GM08714 (cell line): Measurements from ENCODE around the gene BNC2.

Source experiments
- H3K4me3 ChIP-seq: fragments of 200-500 bp; sonication (Bioruptor generic); 2 replicates; pipeline ENCODE4 v1.5.1; 2014; ENCODE audit warnings: mild to moderate bottlenecking, low read length, inconsistent platforms
- ZNF274 ChIP-seq: IDR thresholded peaks from 2 replicates; pipeline ENCODE4 v1.6.1; 2012; ENCODE audit warnings: mild to moderate bottlenecking, low read depth, low read length

The BNC2 gene

DNA sequence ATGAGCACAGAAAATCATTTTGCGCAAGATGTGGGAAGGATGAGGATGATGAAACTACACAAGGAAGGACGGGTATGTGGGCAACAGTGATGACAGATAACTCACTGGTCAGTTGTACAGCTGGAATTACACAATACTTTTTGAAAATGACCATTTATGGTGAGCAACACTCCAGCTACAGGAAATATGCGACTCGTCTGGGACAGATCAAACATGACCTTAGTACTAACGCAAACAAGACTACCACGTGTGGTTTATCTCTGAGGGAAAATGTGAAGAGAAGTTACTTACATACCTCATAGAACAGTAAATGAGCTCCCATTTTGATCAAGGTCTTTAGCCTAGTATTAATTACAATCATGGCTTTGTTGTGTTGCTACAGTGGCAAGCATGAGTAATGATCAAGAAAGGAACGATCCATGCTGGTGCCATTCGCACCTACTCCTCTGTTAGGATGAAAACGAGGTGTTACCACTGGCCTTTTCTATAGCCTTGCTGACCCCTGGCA, 456.9 kb downstream of the BNC2 start:
- H3K4me3 ChIP-seq, result no peak overlapping the region
- no peak for TF ChIP-seq ZNF274

DNA sequence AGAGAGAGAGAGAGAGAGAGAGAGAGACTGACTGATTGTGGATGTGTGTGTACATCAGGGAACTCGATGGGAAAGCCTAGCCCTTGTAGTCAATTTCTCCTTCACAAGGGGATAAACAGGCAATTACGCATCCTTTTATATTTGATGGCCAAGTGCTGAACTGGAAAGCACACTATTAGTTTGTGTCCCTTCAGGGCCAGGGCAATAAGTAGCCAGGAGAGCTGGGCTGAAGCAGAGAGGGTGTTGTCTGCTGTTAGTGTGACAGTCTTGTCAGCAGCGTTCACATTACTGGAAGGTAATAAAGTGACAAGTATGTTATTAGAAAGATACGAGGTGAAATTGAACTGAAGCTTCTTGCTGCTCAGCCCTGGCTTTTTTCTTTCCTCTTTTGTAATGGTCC, 457.7 kb downstream of the BNC2 start:
- TF ChIP-seq ZNF274, result no peak
- H3K4me3 ChIP-seq, result no peak overlapping the region

DNA sequence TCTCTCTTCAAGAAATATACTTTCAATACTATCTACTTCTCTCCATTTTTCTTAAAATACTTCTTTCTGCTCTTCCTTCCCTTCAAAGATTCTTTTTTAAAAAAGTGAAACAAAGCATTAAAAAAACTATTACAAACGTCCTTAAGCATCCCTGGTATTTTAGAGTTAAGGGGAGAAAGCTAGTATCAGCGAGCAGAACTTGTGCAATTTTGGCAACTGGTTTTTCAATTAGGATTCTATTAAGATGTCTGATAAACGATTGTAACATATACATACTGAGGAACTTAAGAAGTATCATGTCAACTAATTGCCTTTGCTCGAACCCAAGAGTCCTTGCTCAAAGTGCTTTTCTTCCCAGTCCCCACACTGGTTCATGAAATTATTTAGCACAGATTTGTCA, 459.2 kb downstream of the BNC2 start:
- no peak overlapping the region for H3K4me3 ChIP-seq
- TF ChIP-seq ZNF274, result no peak

DNA sequence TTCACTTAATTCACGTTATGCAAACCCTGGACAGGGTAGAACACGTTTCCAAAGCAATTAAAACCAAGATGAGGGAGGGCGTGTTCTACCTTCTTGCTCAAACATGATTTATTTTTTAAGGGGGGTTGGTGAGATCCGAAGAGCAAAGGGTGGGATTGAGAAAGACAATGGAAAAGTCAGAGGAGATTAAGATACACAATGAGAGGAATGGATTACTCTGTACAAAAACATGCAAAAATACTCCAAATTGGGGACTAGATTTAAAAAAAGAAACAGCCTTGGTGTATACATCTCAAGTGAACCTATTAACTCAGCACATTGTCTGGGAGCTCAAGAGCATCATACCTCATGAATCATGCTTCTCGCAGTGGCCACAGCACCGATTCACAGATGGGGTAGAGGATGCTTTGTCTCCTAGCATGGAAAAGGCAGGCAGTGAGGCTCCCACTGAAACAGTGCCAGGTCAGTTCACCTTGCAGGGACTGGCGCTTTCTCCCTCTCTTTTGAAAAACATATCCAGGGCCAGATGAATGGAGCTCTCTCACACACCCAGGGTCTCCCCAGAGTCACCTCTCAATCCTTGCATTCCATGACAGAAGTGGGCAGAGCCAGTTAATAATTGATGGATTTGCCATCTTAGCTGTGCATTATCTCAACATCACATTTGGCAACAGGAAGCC, 459.7 kb downstream of the BNC2 start:
- no peak overlapping the region for H3K4me3 ChIP-seq
- no peak for TF ChIP-seq ZNF274

DNA sequence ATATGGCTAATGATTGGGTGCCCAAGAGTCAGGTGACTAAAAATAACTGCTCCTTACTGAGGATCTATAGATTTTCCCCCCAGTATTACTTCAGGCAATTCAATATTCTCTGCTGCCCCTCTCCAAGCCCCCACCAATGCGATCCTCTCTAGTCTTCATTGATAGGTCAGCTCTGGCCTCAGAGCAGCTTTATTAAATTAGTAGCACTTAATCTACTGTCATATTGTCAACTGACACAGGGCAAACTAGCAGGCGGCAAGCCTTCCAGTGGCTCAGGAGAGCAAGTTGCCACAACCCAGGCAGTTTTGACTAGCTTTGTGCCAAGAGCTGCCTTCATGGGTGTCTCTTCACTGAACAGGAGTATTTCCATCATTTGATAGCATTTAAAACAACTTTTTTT, 462.9 kb downstream of the BNC2 start:
- TF ChIP-seq ZNF274, result no peak
- no peak overlapping the region for H3K4me3 ChIP-seq

DNA sequence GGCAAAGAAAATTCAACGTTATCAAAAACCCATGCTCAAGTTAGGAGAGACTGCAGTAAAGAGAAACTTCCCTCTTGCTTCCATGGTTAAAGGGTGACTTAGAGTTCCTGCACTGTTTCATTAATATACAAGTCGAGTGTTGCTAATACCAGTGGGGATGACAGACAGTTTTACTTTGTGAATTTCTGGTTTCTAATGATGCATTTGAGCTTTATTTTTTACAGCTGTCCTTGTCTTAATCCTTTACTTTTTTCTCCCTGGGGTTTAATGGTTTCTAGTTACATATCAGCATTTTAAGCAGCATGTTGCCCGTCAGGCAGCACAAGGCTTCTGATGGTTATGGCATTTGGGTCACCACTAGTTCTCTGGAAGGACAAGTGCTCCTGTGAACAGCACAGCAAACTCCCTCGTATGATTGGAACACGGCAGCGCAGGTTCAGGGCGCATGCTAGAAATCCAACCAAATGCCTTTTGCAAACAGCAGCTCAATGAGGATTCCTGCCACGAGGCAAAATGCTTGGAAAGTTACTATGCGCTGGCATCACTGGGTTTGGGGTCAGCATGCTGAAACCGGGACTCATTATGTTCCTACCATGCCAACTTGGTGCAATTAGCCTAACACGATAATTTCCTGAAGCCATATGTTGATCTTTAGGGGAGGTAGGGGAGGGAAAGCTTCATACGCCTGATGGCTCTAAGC, 463.8 kb downstream of the BNC2 start:
- no peak overlapping the region for H3K4me3 ChIP-seq
- TF ChIP-seq ZNF274, result no peak

DNA sequence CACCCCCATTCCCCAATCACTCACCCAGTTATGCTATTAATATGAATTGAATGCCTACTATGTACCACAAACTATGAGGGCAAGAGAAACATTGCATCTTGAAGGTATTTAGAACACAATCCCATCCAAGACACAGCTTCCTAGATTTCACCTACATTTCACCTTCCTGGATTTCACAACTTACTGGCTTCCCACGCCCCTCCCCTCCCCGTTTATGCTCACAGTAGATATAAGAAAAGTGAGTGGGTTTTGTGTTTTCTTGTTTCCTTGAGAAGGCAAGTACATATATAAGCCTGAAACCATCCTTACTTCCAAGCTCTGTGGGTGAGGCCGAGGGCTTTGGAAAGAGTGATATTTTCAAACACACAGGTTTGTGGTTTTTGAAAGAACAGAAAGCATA, 465.0 kb downstream of the BNC2 start:
- H3K4me3 ChIP-seq, result no peak overlapping the region
- TF ChIP-seq ZNF274, result no peak

DNA sequence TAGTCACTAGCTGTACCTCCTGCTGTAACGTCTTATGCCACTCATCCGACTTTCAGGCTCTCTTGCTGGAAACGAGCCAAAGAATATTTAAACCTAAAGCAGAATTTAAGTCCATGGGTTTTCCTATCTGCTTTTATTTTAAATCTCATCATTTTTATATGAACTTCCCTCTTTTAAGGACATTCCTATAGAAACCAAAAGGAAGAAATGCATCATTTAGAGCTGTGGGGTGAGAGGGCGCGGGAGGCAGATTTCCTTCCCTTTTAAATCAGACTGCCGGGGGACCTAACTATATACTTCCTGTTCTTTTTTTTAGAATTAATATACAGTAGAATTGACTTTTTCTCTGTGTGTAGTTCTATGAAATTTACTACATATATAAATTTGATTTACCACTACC, 468.8 kb downstream of the BNC2 start:
- H3K4me3 ChIP-seq, result no peak overlapping the region
- no peak for TF ChIP-seq ZNF274

DNA sequence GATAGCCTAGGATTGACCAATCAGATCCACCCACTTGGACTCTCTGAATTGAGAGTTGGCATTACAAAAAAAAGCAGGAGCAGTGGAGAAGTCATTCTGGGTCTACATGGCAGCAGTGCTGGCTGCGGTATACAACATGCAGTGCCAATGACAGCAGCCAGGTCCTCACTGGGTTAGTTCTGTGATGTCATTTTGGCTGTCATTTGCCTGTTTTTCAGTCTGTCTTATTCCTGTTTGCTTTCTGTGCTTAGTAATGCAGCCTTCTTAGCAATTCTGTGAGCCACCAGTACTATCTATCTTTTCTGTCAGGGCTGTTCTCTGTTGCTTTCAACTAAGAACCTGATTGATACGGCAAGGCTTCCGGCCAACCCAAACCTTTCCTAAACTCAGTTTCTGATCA, 471.8 kb downstream of the BNC2 start:
- no peak overlapping the region for H3K4me3 ChIP-seq
- TF ChIP-seq ZNF274, result no peak

DNA sequence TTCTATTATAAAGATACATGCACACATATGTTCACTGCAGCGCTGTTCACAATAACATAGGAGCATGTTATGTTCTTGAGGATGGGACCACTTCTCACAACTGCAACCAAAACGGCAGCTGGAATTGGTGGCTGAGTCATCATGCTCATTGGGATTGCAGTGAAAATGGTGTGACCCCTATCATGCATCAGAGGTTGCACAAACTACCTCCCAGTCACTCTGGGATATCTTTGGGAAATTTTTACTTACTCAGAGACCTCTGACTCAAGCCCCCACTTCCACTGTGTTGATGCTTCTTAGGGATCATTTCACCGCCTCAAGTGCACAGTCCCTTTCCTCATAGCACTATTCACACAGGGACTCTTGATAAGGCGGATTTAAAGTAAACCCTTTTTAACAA, 474.1 kb downstream of the BNC2 start:
- H3K4me3 ChIP-seq, result no peak overlapping the region
- no peak for TF ChIP-seq ZNF274

DNA sequence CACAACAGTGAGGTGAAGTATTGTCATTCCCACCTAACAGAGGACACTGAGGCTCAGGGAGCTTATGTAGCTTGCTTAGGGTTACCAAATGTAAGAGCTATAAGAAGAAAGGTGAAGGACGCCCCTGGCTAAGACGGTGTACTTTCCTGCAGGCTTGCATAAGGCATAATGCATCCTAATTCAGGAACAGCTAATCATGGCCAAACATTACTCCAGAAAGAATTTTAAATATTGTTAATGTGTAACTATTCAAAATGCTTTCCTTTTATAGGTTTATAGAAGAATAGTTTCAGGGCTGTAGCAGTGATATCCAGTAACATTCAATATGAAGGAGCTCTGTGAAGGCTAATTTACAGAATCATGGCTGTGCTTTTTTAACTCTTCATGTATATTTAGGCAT, 479.1 kb downstream of the BNC2 start:
- no peak overlapping the region for H3K4me3 ChIP-seq
- no peak for TF ChIP-seq ZNF274

DNA sequence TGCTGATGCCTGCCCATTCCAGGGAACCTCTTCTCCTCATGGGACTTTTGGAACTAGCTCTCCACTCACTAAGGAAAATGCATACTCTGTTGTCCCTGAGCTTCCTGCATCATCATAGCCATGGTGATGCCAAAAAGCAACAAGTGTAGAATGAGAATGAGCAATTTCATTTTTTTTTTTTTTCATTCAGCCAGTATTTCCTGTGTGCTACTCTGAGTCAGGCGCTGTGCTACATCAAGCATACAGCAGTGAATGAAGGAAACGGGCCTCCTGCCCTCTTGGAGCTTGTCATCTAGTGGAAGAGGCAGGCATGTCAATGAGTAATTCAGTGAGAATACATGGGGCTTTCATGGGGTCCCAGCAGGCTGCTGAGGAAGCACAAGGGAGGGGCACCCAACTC, 483.1 kb downstream of the BNC2 start:
- no peak overlapping the region for H3K4me3 ChIP-seq
- no peak for TF ChIP-seq ZNF274

DNA sequence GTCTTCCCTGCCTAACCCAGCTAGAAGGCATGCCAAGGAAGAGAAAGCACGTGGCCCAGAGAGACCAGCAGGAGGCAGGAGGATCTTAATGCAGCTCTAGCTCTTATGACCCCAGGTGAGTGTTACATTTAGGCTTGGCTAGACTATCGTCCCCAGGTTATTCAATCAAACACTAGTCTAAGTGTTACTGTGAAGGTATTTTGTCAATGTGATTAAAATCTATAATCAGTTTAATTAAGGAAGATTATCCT, 483.7 kb downstream of the BNC2 start:
- no peak for TF ChIP-seq ZNF274
- H3K4me3 ChIP-seq, result no peak overlapping the region

DNA sequence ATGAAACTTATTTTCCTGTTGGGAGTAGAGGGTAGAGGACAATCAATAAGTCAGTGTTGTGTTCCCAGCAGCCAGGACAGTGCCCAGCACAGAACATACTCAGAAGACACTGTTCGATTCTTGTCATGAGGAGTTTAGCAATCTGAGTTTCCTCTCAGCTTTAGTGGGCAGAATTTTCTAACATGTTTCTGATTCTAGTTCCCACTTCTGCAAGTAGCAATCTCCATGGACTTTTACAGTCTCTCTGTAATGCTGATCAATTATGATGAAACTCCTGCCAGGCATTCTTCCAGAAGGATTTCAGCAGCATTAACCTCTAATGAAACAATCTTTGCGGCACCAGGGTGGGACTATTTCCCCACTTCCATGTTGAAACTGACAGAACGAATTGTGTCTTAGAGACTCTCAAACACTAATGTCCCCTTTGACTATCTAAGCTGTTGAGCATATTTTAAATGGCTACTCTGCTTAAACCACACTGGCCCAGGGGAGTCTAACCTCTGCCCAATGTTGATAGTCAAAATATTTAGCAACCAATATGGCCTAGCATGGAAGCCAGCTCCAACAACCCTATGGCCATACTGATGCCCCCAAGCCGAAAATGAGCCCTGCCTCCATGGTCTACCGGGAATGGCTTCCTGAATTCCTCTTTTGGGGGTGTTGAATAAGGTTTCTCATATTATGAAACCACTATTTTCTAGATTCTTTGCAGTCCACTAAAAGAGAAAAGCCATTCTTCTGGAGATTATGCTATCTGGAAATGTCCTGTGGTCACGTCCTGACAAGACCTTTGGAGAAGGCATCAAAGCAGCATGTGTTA, 484.3 kb downstream of the BNC2 start:
- H3K4me3 ChIP-seq, result no peak overlapping the region
- TF ChIP-seq ZNF274, result no peak

DNA sequence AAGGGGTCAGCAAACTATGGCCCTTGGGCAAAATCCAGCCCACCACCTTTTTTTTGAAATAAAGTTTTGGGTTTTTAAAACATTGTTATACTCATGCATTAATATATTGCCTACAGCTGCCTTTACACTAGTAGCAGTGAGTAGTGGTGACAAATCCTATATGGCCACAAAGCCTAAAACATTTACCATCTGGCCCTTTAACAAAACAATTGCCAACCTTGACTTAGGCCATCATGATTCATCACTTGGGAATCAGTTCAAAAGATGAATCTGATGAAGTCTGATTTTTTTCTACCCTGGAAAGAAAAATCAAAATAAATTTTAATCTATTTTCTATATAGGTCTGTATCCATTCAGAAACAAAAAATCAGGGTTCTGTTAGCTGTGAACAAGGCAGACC, 484.9 kb downstream of the BNC2 start:
- no peak for TF ChIP-seq ZNF274

More for the DNA sequence above, 484.9 kb downstream of the BNC2 start:
- H3K4me3 ChIP-seq, result no peak overlapping the region
